Activated CD8-positive, alpha-beta memory T cell treated with anti-CD3 and anti-CD28 coated beads, Interleukin-2, amount 50 U/mL, for 24 hours (primary cell): Measurements from ENCODE around the gene EHBP1.

Source experiments
- DNase-seq: peaks from one replicate; pipeline ENCODE4 v3.0.0-alpha.2; 2020; ENCODE audit errors: extremely low read depth

Gene EHBP1

DNA sequence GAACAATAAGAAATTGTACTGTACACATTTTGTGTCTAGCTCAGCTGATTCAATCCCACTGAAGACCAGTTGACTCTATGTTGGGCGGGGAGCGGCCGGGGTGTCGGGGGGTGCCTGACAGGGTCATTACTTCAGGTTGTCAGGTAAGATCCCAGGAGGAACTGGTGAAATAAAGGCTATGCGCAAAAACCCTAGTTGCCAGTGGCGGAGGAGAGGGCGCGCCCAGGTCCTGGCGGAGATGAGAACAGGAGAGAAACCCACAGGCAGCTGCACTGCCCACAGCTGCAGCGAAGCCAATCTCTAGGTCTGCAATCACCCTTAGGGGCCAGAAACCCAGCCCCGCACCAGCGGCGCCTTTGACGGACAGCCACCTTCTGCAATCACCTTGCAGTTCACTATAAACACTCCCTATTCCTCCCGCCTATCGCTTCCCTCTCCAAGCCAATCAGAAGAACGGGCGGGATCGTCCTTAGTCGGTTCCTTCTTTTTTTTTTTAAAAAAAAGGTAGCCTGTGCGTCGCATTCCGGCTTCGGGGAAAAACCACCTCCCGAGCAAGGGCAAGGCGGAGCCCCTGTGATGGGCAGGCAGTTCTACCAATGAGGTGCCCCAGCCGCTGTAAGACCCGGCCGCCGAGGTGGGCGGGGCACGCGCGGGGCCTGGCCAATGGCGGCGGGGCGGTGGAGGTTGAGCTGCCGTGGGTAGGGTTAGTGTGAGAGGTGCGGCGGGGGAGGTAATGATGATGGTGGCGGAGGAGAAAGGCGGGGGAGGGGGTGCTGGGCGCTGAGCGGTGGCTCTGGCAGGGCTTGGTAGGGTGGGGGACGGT, at the start of gene EHBP1:
EHBP1 (plus strand) TSS at position 707 of the 823 bp plus-strand sequence. CDS start 1,479 bp downstream, outside the sequence.
- peak; percentile 88 for DNase-seq

DNA sequence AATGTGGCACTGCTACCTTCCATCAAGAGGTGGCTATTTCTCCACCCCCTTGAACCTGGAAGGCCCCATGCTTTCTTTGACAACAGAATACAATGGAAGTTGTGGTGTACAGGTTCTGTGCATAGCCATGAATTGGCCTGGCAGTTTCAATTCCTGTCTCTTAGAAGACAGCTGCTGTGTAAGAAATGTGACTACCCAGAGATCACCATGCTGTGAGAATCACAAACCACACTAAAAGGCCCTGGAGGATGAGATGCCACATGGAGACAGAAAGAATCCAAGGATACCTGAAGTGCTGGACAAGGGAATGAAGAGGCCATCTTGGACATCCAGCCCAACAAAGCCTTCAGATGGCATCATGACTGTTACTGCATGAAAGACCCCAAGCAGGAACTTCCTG, 47.7 kb upstream of the EHBP1 start:
- DNase-seq = no peak

DNA sequence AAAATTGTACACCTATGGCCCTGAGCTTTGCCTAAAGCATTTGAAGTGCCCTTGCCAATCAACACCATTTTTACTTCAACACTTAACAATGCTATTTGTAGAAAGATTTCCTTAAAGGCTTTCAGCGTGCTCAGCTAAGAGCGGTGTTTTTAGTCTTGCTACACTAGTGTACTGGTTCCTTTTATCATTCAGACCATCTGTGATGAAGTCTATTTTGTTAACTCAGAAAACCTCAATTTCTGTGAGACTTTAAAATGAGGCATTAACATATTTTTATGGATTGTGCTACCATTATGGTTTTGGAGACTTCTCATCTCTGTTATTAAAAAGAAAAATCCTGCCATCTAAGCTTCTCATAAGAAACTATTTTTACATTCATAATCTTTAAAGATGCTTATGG, 46.6 kb upstream of the EHBP1 start:
- no peak for DNase-seq

DNA sequence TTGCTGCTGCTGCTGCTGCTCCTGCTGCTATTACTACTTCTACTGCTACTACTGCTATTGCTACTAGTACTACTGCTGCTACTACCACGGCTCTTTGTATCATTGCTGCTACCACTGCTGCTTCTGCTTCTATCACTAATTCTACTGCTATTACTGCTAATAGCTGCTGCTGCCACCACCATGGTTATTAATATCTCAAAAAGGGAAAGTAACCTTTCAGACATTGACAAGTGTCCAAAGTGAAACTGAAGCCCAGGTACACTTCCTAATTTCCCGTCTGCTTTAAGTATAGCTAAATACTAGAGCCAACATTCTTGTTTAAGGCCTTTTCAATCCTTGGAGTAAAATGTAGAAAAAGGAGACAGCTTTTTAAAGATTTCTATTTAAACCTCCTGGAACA, 45.4 kb upstream of the EHBP1 start:
- no peak for DNase-seq

DNA sequence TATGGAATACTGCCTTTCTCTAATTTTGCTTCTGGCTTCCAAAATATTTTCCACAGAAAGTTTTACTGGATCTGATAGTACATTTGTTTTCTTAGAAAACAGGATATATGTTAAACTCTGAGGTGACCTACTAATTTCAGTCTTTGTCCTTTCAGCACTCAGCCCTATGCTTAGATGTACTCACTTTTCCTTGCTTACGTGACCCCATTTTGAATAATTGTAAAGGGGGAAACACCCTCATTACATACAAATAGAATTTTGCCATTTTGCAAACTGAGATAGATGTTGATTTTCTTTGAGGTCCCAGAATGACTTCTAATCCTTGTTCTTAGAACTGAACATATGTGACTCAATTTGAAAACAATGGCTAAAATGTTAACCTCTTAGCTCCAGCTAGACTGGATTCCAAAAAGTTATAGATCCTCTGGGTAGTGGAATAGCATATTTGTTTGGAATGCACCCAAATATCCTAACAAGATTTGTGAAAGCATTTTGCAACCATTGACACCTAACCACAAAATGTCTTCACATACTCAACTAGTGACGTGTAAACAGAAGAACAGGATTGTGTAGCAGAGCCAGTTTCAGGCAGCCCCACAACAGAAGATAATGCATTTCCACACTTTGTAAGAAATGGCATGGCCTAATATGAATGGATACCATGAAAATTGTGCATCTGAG, 44.8 kb upstream of the EHBP1 start:
- no peak for DNase-seq

DNA sequence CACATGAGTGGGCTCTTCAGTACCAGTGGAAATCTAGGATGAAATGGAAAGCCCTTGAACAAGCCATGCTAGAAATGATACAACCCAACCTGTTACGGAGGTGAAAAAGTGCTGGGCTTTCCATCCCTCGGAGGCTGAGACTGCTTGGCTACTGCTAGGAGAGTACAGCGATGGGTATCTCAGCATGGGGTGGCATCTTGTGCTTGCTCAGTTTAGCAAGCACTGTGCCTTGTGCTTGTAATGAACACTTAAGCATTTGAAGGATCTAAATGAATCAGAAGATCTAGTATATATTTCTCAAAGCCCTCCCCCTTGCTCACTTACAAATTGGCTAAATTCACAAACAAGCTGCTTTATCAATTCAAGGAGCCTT, 44.3 kb upstream of the EHBP1 start:
- no peak for DNase-seq

DNA sequence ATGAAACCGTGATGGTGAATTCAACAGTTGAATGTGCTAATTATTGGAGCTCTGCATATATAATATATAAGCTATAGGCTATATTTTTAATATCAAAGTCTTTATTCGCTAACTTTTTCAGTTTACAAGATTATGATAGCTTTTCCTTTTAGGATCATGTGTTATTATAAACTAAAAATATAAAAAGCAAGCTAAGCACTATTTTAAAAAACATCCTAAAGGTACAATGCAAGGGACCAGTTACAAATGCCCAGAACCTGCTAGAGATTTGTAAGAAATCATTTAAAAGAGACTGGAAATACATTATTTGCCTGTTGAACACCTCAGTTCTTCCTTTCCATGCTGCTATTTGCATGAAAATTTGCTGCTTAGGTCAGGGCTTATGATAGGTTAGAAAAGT, 43.4 kb upstream of the EHBP1 start:
- no peak for DNase-seq

DNA sequence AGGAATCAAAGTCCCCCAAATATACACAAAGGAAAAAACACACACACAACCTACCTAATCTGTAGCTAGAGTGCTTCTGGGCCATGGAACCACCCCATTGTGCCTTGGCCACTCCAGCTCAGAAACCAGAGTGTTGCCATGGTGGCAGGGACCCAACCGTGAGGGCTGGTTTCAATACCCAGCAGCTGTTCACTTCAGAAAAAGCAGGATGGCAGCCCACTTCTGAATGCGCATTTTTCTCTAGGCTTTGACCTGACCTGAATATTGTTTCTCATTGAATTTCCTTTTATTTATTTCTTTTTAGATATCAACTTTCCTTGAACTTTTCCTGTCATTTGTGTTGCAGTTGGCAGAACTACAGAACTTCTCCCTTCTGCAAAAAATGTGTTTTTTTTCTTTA, 43.0 kb upstream of the EHBP1 start:
- no peak for DNase-seq

DNA sequence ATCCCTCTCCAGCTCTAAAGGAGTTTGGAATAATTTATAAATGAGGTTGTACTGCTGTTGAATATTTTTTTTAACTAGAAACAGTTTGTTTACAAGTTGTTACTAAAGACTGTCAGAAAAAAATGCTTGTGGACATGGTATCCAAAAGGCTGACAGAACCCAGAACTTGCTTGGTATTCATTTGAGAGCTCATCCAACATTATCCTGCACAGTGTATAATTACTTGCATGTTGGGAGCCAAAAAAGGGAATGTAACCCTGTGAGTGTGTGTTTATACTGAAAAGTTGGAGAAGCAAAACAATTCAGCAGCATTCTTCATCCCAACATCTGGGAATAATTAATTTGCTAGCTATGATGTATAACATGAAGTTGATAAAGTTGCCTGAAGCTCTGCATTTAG, 42.1 kb upstream of the EHBP1 start:
- DNase-seq = no peak

DNA sequence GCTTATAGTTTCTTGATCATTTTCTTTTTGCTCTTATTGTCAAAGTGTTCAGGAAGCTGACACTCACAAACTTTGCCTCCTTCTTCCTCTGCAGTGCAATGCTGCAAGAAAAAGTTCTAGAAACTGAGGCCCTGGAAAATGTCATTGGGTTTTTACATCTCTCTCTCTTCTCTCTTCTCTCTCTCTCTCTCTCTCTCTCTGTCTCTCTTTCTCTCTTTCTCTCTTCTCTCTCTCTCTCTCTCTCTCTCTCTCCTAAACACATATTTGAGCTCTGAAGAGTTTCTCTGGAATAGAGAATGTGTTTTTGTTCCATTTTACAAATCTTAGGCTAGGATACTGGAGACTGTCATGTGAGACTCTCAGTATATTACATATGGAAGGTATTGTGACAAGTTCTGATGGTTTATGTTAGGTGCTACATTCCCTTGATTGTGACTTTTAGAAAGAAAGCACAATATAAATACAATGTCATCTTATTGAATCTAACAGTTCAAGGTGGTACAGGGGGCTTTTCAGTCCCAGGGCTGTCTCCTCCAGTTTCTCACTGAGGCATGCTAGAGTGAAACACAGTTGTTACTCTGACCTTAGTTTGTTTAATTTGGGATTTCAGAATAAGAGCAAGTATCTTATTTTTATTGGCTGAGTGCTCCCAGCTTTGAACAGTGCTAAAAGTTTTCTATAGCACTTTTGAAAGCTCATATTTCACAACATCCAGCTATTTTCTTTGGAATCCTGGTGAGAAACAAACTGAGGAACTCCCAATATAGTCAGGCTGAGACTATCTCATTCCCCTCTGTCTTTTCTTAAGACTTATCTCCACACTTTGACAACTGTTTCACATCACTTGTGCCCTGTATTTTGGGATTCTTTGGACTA, 41.4 kb upstream of the EHBP1 start:
- DNase-seq = no peak

DNA sequence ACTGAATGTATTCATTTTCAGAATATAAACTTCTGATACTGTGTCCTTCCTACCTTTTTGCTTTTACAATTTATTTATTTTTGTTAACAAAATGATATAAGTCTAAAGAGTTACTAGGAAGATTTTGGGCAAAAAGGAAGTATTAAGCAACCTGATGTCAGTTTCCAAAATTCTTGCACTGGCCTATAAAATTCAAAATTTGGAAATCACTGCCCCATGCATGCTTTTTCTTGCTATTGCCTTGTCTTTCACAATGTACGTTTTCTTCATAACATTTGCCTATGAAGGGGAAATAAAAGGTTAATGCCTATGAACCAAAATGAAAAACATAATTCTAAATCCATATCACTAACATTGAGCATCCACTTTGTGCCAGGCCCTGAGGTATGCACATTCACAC, 40.1 kb upstream of the EHBP1 start:
- DNase-seq = no peak

DNA sequence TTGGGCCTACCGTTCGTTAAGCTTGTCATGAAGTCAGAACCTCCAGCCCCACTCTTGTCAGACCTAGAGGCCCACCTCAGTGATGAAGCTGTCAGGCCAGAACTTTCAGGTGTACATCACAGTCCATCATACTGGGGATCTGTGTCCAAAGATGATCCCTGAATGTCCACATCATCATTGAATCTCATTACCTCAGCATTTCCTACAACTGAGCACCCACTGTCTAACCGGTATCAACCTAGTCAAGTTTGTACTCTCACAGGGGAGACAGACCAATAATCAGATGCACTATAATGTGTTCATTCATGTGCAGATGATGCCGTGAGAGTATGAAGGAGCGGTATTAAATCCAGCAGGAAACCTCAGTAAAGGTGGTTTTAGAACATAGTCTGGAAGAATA, 36.3 kb upstream of the EHBP1 start:
- no peak for DNase-seq

DNA sequence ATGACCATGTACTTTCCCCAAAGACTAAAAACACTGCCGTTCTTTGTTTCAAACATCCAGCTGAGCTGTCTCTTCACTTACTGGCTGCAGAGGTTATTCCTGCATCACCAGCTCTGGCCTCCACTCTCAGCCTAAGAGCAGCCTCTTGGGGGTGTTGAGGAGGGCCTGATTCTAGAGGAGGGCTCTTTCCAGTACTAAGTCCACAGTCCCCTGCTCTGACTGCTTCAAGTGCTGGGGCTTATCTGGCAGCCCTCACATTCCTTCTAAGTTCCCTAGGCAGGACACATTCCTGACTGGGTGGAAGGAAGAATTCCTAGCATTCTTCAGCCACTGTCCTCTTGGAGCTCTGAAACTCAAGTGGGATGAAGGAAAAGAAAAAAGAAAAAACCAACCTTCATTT, 32.9 kb upstream of the EHBP1 start:
- DNase-seq = no peak

DNA sequence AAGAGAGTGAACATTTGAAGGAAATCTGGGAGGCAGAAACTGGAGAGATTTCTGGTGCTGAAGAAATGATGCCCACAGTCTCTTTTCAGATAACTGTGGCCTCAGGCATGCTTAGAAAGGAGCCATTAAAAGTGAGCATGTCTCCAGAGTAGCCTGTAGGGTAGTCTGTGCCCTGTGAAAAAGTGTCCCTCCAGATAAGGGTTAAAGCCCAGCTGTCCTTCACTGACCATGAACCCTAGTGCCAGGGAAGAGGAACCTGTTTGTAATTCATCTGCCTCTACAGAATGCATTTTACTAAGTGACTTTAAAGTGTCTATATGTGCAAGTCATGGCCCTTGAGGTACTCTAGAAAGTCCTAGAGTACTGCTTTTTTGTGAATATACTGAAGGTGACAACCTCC, 30.5 kb upstream of the EHBP1 start:
- no peak for DNase-seq

DNA sequence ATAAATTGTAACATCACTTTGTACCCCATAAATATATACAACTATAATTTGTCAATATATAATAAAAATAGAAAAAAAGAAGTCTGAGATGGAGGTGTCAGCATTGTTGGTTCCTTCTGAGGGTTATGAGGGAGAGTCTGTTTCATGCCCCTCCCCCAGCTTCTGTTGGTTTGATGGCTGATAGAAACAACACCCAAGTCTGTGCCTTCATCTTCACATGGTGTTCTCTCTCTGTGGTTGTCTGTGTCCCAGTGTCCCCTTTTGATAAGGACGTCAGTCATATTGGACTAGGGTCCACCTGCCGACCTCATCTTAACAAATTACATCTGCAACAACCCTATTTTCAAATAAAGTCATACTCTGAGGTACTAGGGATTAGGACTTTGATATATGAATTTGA, 20.3 kb upstream of the EHBP1 start:
- DNase-seq = no peak

DNA sequence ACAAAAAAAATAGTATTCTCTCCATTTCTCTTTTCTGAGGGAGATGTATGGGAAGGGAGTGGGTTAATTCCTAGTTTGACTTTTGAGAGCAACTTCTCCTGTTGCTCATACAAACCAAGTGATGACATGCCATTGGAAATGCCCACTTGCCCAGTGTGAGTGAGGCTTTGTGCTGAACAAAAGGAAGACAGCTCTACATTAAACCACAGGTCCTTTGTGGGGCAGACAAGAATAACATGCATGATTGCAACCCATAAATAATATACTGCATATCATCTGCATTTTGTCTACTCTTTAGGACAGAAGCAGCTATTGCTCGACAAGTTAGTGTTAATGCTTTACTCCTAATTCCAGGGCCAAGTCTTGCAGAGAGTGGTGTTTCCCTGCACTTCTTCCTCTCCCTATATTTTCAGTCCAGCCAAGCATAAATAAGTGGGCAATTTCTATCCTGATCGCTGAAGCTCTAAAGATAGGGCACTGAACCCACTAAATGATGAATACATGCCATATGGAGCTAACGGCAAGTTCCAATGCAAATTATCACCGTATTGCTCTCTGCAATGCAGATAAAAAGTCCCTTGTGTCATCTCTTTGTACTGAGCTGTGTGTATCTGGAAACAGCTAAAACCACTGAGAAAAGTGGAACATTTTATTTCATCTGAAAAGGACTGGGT, 19.4 kb upstream of the EHBP1 start:
- DNase-seq = no peak

DNA sequence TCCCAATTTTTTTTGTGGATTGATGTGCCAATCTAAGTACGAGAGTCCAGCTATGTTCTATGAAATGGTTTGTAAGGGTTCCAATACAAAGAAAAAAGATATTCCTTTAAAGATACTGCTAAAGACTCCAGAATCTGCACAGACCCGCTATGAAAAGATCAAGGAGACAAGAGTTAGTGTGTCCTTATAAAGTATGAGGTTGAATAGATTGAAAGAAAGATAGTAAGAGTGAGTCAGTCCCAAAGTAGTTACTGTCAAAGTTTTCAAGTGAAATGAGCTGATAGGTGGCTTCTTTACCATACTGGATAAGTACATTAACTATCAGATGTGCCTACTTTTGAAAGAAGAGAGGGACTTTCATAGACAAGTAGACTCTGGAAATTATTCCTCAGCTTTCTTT, 17.9 kb upstream of the EHBP1 start:
- no peak for DNase-seq

DNA sequence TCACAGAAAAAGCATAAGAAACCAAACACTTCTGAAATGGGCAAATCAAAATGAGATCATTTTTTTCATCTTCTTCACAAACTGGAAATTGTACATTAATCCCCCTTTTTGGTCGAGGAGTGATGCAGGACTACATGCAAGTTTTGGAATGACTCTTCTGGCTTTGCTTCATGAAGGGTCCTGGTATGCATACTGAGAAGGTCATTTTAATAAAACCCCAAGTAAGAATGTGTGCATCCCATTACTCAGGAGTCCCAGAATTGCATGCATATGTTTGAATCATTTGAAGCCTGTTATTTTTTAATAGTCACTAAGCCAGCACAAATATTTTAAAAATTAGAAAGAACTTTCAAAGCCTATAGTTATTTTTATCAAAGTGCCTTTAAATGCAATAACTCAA, 16.7 kb upstream of the EHBP1 start:
- no peak for DNase-seq

DNA sequence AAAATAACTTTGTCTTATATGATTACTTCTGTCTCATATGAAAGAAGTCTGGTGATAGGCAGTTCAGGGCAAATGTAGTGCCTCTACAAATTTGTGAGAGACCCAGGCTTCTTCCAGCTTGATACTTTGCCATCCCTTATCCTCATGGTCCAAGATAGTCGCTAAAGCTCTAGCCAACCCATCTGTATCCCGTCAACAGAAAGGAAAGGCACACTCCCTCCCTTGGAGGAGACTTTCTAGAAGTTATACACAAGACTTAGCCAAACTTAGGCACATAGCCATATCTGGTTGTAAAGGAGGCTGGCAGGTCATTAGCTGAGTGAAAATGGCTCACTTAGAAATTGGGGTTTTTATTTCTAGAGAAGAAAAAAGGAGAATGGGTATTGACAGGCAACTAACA, 14.3 kb upstream of the EHBP1 start:
- no peak for DNase-seq

DNA sequence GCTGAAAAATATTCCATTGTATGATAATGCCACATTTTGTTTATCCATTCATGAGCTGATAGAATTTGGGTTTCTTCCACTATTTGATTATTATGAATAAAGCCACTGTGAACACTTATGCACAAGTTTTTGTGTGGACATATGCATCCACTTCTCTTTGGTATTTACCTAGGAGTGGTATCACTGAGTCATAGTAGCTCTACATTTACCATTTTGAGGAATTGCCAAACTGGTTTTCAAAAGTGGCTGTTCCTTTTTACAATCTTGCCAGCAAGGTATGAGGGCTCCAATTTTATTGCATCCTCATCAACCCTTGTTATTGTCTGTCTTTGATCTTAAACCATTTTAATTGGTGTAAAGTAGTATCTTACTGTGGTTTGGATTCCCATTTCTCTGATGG, 13.3 kb upstream of the EHBP1 start:
- DNase-seq = no peak

DNA sequence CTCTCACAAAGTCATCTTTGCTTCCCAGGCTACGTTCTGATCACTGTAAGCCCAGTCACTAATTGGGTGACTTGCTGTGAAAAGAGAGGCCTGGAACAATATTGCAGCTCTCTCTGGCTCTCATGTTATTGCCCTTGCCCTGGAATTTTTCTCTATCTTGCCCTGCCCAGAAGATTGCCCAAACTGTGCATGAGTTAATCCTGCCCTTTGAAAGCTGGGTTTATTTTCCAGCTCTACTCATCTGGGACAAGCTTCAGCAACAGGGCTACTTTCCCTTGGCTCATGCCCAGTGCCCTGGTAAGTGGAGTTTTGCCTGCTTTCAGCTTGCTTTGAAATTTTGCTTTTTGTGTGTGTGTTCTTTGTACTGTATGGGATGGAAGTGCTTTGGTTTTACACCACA, 6.9 kb upstream of the EHBP1 start:
- no peak for DNase-seq

DNA sequence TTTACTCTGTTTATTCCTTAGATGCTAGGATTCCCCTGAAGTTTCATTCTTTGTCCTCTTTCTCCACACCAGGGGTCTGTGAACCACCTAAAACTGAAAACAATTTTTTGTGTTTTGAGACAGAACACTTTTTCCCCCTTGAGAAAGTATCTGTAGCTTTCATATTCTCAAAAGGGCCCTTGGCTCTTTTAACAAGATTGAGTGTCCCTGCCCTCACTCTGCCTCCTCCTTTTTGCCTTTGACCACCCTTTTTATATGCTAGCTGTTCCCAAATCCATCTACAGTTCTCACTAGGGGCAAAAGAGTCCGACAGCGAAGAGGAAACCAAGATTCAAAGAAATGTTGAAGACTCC, 883 bp upstream of the EHBP1 start:
- DNase-seq = no peak
